Chondrocyte (in vitro differentiated cells): ENCODE measurements around the gene PKM. TPM values are rescaled to one million over a fixed set of nuclear protein-coding genes. Genes with fewer than 3 reads are reported as not detected.

ENCODE experiments used
- DNase-seq: peaks from one replicate; pipeline ENCODE4 v3.0.0; 2021; ENCODE audit warnings: mixed read lengths, low spot score
- H3K27ac Mint-ChIP-seq: one replicate; pipeline ENCODE4 v1.8.0; 2021; ENCODE audit warnings: mild to moderate bottlenecking, moderate library complexity, mixed read lengths; ENCODE audit not compliant: unreplicated experiment
- H3K27me3 Mint-ChIP-seq: 2 replicates; pipeline ENCODE4 v1.8.0; 2021; ENCODE audit warnings: low read depth, mixed read lengths
- H3K36me3 Mint-ChIP-seq: 2 replicates; pipeline ENCODE4 v1.8.0; 2021; ENCODE audit warnings: low read depth, mixed read lengths
- H3K4me1 Mint-ChIP-seq: 2 replicates; pipeline ENCODE4 v1.8.0; 2021; ENCODE audit warnings: low read depth, mild to moderate bottlenecking, mixed read lengths
- H3K4me3 Mint-ChIP-seq: one replicate; pipeline ENCODE4 v1.8.0; 2021; ENCODE audit warnings: mild to moderate bottlenecking, moderate library complexity, mixed read lengths; ENCODE audit not compliant: unreplicated experiment
- H3K9me3 Mint-ChIP-seq: 2 replicates; pipeline ENCODE4 v1.8.0; 2021; ENCODE audit warnings: low read depth, mixed read lengths
- total RNA-seq: library from RNA; stranded (reverse); gene quantifications from 3 replicates; pipeline ENCODE4 v1.2.1, GENCODE V29; 2021
- TF ChIP-seq, protein P1 (sequence below): fragments of 200-600 bp; sonication (generic); IDR thresholded peaks from 2 replicates; pipeline ENCODE4 v1.5.0; 2021; ENCODE audit warnings: antibody characterized with exemption, mild to moderate bottlenecking, moderate library complexity

Gene PKM
- total RNA-seq, 1 donor from 2014 or later, result 976 TPM

DNA sequence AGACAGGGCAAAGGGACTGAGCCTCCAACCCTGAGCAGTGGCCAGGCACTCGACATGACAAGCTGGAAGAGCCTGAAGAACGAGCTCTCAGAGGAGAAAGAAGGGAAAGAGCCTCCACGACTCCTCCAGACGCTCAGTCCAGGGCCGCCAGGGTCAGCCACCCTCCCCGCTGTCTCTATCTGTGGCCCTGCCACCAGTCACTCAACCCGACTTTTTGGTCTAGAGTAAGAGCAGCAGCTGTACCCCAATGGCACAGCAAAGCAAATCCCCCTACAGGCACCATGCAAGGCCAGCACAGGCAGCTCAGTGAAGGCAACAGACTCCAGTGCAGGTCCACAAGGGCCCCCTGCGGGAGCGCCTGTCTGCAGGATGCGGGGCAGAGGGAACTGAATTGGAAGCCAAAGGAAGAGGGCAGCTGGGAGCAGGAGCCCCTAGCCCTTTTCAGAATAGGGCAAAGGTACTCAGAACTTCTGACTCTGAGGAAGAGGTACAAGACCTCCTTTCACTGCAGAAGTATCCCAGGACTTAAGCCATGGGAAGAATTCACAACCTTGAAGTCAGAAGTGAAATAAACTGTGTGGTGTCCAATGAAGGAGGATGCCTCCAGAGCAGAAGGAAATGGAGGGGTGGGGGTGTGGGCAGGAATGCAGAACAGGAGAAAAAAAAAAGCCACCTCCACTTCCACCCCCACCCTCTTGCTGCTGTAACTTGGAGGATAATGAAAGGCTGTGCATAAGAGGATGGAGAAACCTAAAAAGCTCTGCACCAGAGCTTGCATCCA, 24.9 kb downstream of the PKM start:
- Mint-ChIP-seq H3K27me3 (no peaks in the 10 kb centered on the region), H3K36me3 (peaks cover 69% of the 10 kb centered on the region), H3K9me3 (no peaks in the 10 kb centered on the region), H3K4me3 (no peak overlapping the region), H3K4me1 (peaks cover 12% of the 10 kb centered on the region), H3K27ac (no peak overlapping the region)
- DNase-seq, result no peak
- TF ChIP-seq, protein P1, sequence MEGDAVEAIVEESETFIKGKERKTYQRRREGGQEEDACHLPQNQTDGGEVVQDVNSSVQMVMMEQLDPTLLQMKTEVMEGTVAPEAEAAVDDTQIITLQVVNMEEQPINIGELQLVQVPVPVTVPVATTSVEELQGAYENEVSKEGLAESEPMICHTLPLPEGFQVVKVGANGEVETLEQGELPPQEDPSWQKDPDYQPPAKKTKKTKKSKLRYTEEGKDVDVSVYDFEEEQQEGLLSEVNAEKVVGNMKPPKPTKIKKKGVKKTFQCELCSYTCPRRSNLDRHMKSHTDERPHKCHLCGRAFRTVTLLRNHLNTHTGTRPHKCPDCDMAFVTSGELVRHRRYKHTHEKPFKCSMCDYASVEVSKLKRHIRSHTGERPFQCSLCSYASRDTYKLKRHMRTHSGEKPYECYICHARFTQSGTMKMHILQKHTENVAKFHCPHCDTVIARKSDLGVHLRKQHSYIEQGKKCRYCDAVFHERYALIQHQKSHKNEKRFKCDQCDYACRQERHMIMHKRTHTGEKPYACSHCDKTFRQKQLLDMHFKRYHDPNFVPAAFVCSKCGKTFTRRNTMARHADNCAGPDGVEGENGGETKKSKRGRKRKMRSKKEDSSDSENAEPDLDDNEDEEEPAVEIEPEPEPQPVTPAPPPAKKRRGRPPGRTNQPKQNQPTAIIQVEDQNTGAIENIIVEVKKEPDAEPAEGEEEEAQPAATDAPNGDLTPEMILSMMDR, result no peak

DNA sequence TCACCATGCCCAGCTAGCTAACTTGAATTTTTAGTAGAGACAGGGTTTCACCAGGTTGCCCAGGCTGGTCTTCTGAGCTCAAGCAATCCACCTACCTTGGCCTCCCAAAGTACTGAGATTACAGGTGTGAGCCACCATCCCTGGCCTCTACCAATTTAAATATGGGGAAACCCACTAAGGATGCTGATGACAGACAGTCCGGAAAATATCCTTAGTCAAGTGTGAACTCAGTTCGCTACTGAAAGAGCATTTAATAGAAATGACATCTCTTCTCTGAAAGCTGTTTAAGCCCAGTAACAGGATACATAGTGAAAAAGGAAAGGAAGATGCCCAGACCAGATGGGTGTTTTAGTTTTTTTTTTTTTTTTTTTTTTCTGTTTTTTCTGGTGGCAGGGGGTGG, 25.7 kb downstream of the PKM start:
- TF ChIP-seq, protein P1, result no peak
- Mint-ChIP-seq H3K27ac (no peak overlapping the region), H3K9me3 (no peaks in the 10 kb centered on the region), H3K36me3 (peaks cover 72% of the 10 kb centered on the region), H3K27me3 (no peaks in the 10 kb centered on the region), H3K4me3 (no peak overlapping the region), H3K4me1 (peaks cover 12% of the 10 kb centered on the region)
- no peak for DNase-seq

DNA sequence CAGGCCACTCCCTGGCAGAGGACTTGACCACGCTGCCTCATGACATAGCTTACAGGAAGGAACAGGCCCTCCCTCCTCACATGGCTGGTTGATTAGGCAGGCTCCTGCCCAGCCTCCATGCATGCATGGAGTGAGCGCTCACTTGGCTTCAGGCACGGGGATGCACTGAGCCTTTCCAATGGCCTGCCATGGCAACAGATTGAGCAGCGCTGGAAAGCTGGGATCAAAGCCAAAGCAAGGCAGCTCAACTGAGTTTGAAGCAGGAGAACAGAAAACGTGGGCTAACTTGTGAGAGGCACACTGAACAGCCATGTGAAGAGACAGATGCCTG, 27.5 kb downstream of the PKM start:
- no peak for DNase-seq
- peaks cover 12% of the 10 kb centered on the region for H3K4me1 Mint-ChIP-seq
- H3K27me3 Mint-ChIP-seq, result no peaks in the 10 kb centered on the region
- TF ChIP-seq, protein P1, result no peak
- H3K36me3 Mint-ChIP-seq, result peaks cover 70% of the 10 kb centered on the region
- H3K27ac Mint-ChIP-seq, result peak overlapping the region; percentile 36
- H3K9me3 Mint-ChIP-seq, result no peaks in the 10 kb centered on the region
- H3K4me3 Mint-ChIP-seq, result no peak overlapping the region

DNA sequence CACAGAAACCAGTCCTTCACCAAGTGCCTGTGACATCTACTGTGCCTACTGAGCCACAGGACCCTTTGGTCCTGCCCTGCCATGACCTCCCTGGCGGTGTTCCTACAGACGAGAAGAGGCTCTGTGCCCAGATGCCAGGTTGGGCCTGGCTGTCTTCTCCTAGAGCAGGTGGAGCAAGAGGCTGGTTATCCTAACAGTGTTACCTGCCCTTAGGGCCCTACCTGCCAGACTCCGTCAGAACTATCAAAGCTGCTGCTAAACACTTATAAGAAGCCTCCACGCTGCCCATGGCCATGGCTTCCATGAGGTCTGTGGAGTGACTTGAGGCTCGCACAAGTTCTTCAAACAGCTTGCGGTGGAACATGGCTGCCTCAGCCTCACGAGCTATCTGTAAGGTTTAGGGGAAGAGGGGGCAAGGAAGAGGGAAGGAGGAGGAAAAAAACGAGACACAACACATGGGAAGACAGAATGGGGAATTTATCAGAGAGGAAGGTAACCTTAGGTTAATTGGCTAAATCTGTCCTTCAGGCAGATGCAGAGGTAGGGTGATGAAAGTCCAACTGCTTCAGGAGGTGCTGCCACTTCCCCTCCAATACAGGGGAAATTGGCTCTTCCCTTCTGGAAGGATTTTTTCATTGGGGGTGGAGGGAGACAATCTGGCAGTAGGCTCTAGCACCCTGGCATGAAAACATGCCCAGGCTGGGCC, 28.0 kb downstream of the PKM start:
- DNase-seq, result no peak
- peaks cover 15% of the 10 kb centered on the region for H3K4me1 Mint-ChIP-seq
- peaks cover 64% of the 10 kb centered on the region for H3K36me3 Mint-ChIP-seq
- TF ChIP-seq, protein P1, result no peak
- H3K27me3 Mint-ChIP-seq, result no peaks in the 10 kb centered on the region
- no peak overlapping the region for H3K4me3 Mint-ChIP-seq
- H3K9me3 Mint-ChIP-seq, result no peaks in the 10 kb centered on the region
- peak overlapping the region; percentile 60 for H3K27ac Mint-ChIP-seq

DNA sequence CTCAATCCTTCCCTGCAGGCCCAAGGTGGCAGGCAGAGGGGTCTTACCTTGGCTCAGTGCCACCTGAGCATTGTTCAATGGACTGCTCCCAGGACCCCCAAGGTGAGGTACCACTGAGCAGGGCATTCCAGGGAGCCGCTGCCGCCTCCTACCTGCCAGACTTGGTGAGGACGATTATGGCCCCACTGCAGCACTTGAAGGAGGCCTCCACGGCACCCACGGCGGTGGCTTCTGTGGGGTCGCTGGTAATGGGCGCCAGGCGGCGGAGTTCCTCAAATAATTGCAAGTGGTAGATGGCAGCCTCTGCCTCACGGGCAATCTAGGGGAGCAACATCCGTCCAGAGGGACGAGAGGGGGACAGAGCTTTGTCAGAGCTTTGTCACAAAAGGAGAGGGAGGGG, 28.7 kb downstream of the PKM start:
- Mint-ChIP-seq H3K4me3 (no peak overlapping the region), H3K4me1 (peaks cover 17% of the 10 kb centered on the region), H3K27ac (no peak overlapping the region), H3K27me3 (no peaks in the 10 kb centered on the region), H3K36me3 (peaks cover 61% of the 10 kb centered on the region), H3K9me3 (no peaks in the 10 kb centered on the region)
- DNase-seq, result no peak
- TF ChIP-seq, protein P1, result no peak
